G401.6 (cell line): ENCODE measurements around the gene PTPRJ.

Experiments
- FAIRE-seq: peaks from 2 replicates; lab custom pipeline; 2012; peaks lifted over from hg19 to GRCh38; lab: Jason Lieb, UNC

The PTPRJ gene

DNA sequence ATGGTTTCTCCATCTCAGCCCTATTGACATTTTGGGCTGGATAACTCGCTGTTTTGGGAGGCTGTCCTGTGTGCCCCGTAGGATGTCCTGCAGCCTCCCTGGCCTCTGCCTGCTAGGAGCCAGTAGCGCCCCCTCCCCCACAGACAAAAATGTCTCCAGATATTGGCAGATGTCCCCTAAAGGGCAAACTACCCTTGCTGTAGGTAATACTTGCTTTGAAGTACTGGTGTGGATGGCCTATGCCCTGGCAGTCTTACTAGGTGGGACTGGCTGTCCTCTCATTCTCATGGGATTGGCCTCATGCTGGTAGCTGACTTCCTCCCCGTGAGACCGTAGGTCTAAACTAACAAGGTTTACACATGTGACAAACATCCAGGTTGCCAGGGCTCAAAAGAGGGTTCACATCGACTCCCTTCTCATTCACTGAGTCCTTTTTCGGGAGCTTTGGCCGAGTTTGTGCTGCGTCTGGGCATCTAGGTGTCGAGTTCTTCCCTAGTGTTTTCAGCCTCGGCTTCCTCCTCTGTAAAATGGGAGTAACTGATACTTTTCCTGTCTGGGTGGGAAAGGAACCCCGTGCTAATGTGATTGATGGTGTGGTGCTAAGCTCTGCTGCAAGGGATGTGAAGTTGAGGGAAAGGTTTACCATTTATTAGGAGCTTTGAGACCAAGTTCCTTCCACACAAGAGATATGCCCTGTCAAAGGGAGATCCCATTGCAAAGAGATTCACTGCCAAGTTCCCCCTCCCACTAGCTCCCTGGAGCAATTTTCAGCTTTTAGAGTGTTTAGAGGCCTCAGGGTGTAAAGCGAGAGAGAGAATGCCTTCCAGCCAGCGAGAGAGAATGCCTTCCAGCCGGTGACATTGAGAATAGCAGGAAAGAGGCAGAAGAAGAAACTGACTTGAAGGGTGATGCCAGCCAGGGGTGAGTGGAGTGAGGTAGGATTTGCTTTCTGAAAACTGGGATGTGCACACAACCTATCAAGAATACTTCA lies 17.0 kb downstream of the PTPRJ start:
- FAIRE-seq = no peak

DNA sequence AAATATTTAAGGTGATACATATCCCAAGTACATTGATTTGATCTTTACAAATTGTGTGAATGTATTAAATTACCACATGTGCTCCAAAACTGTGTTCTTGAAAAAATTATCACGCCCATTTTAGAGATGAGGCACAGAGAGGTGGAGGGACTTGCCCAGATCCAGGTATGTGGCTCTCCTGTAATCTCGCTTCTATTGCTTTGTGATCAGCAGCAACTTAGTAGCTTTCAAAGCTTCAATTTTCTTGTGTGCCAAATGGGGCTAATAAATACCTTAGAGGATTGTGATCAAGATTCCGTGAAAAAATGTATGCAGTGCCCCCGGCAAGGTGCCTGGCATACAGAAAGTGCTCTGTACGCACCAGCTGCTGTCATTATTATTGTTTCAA lies 18.0 kb downstream of the PTPRJ start:
- FAIRE-seq = no peak

DNA sequence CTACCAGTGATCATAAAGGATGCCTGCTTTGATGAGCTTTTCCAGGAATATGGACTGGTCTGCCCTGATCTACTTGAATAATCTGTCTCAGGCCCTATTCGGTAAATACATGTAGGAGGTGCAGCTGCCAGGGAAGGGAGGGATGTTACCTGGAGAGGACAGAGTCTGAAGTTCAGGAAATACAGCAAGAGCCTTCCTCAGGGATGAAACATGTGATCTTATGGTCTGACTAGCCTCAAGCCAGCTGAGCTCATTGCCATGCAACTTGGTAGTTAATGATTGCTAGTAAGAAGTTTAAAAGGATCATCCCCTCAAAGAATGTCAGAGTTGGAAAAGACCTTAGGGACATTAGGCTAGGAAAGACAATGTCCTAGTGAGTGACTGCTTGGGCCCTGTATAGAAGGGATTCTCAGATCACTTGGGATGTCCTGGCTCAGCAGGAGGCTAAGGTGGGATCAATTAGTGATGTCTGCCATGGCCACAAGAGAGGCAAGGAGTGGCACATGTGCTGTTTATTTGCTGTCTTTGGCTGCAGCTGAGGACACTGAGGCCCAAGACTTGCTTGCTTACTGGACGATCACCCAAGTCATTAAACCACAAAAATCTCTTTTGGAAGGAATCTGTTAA lies 18.5 kb downstream of the PTPRJ start:
- no peak for FAIRE-seq

DNA sequence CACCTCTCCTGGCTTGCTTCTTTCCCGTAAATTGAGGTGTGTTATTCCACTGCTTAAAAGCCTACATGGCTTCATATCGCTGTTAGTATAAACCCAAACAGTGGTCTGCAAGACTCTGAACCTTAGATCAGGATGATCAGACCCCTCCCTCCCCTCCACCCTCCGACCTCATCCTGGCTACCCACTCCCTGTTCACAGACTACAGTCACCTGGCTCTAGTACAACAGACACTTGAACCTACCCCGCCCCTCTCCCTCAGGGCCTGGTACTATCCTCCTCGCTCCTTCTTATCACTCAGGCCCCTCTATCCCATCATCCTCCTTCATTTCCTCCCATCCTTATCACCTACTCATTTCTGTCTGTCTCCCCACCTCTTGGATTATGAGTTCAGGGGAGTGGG lies 20.1 kb downstream of the PTPRJ start:
- FAIRE-seq = no peak

DNA sequence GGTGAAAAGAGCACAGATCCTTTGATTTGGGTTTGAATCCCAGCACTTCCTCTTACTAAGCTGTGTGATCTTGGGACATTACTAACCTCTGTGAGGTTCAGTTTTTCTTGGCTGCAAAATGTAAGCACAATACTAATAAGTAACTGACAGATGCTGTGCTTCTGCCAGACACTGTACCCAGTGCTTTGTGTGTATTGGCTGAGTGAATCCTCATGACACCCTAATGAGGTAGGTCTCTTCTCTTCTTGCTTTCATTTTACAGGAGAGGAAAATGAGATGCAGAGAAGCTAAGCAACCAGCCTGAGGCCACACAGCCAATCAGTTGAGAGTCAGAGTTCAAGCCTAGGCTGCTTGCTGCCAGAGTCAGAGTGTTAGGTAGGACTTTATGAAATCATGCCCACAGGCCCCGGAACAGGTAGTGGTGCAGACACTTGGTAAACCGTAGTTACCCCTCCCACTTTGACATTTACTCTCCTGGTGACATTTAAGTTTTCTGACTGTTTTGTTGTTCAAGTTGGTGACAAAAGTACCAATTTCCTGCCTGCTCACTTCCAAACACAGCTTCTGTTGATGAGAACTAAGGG lies 21.2 kb downstream of the PTPRJ start:
- FAIRE-seq = no peak

DNA sequence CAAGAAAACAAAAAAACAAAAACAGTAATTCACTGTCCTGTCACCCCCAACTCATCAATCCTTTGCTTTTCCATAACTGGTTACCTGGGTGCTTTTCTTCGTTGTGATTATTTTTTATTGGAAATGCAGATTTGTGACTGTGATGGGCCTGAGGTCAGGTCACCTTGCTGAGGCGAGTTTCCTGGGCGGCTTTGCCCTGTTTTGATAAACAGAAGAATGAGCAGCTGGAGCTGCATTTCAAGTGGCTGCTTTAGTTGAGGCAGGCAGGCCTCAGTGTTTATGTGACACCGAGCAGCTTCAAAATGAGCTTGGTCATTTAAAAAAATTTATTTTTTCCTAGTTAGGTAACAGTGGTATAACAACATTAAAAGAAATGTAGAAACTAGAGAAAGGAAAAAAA lies 22.2 kb downstream of the PTPRJ start:
- no peak for FAIRE-seq

DNA sequence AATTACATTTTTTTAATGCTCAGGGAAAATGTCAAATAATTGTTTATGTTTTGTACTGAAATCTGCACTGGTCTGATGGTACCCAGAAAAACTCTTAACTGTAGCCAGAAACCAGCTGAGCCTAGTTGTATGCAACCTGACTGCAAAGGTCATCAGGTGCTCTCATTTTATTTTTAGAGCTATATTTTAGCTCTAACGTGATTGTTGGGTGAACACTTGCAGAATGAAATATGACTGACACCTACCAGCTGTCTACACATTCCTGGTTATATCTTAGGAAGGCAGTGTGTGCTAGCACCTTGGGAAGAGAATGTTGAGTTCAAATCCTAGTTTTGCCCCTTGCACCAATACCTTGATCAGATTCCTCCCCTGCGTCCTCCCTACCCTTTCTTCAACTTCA lies 23.6 kb downstream of the PTPRJ start:
- no peak for FAIRE-seq

DNA sequence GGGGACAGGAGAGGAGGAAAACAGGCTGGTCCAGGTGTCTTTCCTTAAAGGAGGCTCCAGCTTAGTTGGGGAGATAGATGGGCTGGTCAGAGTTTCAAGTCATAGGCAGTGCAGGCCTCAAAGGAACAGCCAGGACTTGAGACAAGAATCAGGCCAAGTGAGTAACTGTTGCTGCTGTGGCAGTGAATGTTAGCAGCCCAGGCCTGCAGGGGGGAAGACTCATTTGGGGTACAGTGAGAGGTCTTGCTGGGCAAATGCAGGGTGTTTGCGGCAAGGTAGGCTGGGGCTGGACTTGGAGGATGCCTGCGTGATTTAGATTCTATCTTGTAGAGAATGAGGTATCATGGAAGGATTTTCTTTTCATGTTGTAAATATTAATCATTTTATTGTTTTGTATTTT lies 24.1 kb downstream of the PTPRJ start:
- FAIRE-seq = no peak

DNA sequence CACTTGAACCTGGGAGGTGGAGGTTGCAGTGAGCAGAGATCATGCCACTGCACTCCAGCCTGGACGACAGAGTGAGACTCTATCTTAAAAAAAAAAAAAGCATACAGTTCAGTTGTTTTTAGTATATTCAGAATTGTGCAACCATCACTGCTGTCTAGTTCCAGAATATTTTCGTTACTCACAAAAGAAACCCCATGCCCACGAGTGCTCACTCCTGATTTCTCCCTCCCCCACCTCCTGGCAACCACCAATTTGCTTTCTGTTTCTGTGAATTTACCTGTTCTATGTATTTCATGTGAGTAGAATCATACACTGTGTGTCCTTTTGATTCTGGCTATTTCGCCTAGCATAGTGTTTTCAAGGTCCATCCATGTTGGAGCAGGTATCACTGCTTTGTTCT lies 24.8 kb downstream of the PTPRJ start:
- no peak for FAIRE-seq

DNA sequence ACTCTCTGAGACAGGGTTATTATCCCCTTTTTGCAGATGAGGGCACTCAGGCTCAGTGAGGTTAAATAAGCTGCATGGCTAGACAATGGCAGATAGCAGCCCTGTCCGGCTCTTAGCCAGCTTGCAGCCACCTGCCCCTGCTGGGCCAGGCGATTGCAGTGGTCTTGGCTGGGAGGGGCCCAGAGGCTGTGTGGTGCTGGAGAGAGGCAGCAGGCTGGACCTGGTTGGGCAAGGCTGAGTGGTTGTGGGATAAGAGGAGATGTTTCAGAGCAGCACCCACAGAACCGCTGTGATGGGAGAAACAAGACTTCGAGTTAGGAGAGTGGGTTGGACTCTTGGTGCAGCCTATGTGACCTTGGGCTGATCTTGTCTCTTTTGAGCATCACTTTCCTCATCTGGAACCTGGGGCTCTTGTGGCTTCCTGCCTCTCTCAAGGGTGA lies 25.5 kb downstream of the PTPRJ start:
- no peak for FAIRE-seq

DNA sequence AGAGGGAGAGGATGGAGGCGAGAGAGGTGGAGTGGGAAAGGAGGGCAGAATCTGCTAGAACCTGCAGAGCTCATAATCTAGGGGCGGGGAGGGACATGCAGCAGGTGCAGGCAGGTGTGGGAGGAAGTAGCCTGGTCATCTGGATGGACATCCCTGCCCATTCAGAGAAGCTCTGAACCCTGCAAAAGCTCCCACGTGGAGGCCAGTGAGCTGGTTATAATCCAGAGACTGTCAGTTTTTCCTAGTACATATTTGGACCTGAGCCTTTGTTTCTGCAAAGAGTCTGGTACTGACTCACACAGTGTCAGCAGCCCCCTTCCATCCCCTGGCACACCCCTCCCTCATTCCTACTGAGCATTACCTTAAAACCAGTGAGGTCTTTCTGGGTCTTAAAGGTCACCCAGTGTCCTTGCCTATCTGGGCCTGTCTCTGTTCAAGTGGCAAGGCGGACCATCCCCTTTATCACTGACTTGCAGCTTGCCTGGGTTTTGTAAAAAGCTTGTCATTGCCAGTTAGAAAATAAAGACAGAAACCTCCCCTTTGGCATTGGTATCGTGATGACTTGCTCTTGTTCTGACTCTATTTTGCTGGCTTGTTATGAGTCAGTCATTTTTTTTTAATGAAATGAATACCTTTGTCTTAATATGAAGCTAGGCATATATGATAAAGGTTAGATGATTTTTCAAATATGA lies 26.1 kb downstream of the PTPRJ start:
- no peak for FAIRE-seq

DNA sequence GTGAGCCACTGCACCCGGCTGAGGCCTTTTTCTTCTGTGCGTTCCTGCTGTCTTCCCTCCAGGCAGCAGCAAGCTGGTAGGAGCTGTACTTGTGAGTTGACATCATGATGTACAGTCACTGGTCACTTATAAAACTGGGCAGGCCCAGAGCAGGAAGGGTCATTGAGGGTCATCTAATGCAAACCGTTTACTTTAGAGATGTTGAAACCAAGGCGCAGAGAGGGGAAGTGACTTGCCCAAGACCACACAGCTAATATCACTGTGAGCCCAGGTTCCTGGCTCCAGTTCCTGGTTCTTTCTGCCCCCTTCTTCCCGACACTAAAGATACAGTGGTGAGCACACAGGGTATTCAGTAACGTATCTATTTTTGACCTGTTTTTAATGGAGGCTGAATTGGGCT lies 27.3 kb downstream of the PTPRJ start:
- FAIRE-seq = no peak

DNA sequence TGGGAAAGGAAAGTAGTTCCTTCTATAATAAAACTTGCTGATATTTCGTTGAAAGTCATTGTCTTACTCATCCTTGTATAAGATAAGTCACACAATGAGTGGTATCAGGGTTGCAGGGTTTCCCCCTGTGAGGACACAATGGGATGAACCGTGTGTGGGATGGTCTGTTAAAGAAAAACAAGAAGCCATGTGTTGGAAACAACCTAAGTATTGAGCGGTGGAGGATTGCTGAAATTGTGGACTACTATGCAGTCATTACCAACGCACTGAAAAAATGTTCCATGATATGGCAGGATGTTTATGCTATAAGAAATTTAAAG lies 28.6 kb downstream of the PTPRJ start:
- no peak for FAIRE-seq

DNA sequence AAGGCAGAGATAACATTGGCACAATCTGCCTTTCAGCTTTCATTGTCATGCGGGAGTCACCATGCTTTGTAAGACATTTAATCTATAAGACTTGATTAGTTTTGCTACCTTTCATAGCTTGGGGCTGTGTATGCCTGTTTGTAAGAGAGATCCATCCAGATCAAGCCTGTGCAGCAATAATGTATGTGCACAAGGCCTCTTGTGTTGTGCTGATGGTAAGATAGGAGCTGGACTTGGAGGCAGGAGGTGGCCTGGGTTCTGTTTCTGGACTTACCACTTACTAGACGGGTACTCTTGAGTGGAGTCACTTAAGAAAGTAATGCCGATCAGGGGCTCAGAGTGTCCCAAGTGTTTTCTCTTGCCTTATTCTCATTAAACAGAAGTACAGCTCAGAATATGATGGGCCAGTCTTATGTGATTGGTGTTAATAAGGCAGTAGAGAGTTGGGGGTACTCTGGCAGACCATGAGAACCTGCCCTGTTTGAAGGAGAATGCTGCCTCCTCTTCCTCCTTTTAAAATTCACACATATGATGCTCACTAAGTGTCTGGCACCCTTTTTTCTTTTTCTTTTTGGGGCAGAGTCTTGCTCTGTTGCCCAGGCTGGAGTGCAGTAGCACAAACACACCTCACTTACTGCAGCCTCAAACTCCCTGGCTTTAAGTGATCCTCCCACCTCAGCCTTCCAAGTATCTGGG lies 30.9 kb downstream of the PTPRJ start:
- no peak for FAIRE-seq

DNA sequence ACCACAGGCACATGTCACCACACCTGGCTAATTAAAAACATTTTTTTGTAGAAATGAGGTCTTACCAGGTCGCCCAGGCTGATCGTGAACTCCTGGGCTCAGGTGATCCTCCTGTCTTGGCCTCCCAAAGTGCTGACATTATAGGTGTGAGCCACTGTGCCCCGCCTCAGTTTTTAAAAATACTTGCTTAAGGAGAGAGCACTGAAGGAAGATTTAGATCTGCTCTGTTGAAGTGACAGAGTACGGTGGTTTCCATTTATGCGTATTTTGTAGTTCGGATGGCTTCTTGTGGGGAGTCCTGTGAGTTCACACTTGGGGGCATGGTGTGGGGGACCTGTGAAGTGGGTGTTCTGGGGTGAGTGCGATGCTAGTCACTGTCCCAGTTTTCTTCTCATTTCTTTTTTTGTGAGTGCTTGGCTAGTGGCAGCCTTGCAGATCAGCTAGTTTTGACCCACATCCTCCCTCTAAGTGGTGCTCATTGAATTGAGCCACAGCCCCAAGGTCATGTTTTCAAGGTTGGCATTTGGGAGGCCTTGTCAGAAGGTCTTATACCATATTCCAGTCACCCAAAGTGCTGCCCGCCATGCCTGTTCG lies 31.5 kb downstream of the PTPRJ start:
- FAIRE-seq = no peak

DNA sequence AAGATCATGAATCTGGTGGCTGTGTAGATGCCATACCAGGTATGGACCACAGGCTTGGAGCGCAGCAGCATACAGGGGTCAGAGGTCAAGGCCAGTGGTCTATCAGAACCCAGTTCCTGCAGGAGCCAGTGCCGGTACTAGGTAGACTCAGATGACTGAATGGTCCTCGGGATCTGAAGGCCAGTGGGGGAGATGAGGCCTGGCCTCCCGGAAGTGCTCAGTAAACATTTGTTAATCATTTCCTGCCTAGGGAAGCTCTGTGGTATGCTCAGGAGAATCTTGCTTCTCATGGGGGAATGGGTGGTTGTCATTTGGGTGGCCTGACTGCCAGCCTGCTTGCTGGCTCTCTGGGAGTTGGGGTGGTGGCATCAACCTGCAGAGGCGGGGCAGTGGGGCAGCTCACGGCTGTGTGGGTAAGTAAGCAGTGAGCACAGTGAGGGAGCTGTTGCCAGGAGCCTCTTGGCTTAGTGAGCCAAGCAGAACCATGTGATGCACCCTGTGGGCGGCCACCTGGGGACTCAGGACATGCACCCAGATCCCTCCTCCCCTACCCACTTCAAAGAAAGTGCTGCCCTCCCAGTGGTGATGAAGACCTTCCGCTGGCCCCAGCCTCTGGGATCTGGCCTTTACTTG lies 33.0 kb downstream of the PTPRJ start:
- FAIRE-seq = no peak

DNA sequence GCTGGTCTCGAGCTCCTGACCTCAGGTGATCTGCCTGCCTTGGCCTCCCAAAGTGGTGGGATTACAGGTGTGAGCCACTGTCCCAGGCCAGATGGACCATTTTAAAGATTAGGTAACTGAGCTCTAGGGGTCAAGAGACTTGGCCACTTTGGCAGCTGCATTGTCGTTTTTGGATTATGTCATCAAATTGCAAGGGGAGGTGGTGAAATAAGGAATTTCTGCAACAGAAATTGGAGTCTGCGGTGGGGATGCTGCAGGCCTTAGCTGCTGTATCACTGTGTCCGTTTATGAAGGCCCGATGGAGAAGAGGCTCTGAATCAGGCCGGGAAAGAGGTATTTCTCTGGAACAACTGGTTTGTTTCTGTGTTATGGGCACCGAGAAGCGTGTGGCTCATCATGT lies 34.6 kb downstream of the PTPRJ start:
- no peak for FAIRE-seq

DNA sequence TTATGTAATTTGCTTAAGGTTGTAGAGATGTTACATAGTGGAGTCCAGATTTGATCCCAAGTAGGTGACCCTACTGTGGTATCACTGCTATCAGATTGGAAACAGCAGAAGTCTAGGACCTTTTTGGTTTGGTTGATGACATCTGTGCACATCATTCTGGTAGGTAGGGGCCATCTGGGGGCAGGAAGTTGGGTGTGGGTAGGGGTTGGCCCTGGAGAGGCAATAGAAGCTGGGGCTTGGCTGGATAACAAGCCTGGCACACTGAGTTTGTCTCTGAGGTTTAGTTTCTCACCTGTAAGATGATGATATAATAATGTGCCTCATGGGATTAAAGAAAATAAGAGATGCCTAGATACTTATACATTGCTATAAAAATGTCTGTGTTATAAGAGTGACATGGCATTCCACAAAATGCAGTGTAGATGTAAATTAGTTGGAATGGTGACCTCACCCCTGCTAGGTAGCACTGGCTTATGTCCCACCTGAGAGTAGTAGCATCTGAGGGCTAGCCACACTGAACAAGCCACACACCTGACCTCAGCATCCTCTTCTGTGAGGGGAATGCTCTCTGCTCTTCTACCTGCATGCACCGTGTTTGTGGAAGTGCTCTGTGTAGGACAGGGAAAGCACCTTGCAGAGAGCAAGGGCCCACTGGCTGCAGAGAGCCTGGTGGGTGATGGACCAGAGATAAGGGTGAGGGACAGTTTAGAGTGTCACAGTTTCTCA lies 36.9 kb downstream of the PTPRJ start:
- no peak for FAIRE-seq

DNA sequence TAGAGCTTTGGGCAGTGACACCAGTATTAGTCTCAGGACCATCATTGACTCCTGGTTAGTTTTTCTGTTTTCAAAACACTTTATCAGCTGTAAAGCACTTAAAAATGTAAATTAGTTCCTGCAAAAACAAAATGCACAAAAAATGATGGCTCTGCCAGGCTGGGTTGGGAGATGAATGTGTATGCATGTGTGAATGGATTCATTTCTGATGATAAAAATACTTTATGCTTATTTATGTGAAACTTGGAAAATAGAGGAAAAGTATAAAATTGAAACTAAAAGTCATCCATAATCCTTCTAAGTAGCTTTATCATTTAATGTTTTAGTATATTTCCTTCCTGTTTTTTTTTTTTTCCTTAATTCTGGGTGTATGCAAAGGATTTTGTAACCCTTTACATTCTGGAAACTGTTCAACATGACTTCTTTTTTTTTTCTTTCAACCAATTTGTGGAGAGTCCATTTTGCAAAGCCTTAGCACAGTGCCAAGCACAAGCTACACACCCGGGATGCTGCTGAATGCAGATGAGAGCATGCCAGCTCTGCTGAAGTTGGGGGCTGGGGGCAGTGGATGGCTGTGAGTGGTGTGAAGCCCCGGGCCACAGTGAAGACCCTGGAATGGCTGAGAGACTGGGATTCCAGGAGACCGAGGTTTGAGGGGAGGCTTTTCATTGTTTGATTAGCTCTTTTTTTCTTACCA lies 37.6 kb downstream of the PTPRJ start:
- no peak for FAIRE-seq
